Raji (cell line): ENCODE measurements around the gene AMZ1.

Experiments used
- POLR2A ChIP-seq: IDR thresholded peaks from 2 replicates; pipeline ENCODE4 v1.6.1; 2011; ENCODE audit warnings: low read depth, low read length, control low read depth; ENCODE audit not compliant: insufficient read depth

AMZ1 gene

DNA sequence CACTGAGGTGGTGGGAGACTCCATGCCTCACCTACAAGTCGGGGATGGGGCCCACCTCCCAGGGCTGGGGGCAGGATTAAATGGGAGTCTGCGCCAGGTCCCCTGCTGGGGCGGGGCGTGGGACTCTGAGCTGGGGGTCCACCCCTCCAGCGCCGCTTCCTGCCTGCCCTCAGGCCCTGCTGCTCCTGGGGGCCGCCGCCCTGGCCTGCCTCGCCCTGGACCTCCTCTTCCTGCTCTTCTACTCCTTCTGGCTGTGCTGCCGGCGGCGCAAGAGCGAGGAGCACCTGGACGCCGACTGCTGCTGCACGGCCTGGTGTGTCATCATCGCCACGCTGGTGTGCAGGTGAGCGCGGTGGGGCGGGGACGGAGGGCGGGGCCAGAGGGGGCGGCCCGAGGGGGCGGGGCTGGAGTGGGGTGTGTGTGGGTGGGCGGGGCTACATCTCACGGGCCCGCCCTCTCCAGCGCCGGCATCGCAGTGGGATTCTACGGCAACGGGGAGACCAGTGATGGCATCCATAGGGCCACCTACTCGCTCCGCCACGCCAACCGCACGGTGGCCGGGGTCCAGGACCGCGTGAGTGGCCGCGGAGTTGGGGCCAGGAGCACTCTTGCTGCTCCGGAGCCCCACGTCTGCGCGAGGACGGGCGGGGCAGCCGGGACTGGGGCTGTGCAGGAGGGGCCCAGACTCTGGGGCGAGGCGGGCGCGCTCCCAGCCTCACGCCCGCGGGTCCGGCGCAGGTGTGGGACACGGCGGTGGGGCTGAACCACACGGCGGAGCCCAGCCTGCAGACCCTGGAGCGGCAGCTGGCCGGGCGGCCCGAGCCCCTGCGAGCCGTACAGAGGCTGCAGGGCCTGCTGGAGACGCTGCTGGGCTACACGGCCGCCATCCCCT, 41.1 kb upstream of the AMZ1 start:
- no peak for TF ChIP-seq POLR2A

DNA sequence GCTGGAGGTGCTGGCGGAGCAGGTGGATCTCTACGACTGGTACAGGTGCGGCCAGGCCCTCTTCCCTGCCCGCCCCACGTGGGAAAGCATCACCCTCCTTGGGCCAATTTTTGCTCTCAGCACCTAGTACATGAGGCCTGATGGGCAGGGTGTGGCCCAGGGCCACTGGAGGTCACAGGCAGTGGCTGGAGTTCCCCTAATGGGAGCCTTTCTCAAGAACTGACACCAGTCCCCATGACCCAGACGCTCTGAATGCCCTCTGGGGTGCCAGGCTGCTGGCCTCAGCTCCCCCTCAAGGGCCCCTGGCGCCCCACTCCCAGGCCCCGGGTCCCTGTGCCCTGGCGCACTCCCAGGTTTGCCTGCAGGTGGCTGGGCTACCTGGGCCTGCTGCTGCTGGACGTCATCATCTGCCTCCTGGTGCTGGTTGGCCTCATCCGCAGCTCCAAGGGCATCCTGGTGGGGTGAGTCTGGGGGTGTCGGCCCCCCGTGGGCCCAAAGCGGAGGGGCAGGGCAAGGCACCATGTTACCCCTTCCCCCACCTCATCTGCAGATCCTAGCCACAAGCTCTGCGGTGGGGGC, 40.3 kb upstream of the AMZ1 start:
- no peak for TF ChIP-seq POLR2A

- TF ChIP-seq POLR2A, result no peak
Measured at GRCh38 chr7:2649139-2649838, 38.7 kb upstream of the AMZ1 start.

DNA sequence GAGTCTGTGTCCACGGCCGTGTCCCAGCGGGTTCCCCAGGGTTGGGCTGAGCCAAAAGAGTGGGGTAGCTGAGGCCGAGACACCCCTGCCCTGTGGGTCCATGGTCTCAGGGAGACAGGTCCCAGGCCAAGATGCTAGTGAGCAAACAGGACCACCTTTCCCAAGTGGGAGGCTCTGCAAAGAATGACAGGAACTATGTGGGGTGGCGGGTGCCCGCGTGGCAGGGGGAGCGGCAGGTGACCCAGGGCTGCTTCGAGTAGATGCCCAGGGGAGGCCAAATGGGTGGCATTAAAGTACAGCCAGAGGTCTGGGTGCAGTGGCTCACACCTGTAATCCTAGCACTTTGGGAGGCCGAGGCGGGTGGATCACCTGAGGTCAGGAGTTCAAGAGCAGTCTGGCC, 38.0 kb upstream of the AMZ1 start:
- TF ChIP-seq POLR2A, result no peak

DNA sequence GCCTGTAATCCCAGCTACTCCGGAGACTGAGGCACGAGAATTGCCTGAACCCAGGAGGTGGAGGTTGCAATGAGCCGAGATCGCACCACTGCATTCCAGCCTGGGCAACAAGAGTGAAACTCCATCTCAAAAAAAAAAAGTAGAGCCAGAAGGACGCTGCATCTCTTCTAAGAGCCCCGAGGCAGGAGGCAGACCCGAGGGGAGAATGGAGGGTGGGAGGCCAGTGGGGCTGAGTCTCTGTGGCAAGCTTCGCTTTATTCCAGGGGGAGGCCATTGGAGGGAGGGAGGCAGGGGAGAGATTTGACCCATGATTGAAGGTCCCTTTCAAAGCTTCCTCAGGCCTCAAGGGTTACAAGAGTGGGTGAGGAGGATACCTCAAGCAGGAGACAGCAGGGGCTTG, 37.6 kb upstream of the AMZ1 start:
- TF ChIP-seq POLR2A, result no peak

- no peak for TF ChIP-seq POLR2A
Measured at GRCh38 chr7:2651336-2651735, 36.7 kb upstream of the AMZ1 start.

GRCh38 chr7:2651847-2652735, 35.9 kb upstream of the AMZ1 start:
- no peak for TF ChIP-seq POLR2A

DNA sequence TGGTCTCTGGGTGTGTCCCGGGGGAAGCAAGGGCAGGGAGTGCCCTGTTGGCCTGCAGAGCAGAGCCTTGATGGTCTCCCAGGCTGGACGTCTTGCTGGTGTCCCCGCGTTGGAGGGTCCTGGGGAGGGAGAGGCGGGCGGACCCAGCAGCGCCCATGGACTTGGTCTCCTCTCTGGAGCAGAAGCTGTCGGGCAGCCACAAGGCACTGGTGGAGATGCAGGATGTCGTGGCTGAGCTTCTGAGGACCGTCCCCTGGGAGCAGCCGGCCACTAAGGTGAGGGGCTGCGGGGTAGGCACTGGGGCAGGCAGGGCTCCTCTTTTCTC, 35.3 kb upstream of the AMZ1 start:
- TF ChIP-seq POLR2A, result no peak

GRCh38 chr7:2654059-2654458, 33.9 kb upstream of the AMZ1 start:
- no peak for TF ChIP-seq POLR2A

DNA sequence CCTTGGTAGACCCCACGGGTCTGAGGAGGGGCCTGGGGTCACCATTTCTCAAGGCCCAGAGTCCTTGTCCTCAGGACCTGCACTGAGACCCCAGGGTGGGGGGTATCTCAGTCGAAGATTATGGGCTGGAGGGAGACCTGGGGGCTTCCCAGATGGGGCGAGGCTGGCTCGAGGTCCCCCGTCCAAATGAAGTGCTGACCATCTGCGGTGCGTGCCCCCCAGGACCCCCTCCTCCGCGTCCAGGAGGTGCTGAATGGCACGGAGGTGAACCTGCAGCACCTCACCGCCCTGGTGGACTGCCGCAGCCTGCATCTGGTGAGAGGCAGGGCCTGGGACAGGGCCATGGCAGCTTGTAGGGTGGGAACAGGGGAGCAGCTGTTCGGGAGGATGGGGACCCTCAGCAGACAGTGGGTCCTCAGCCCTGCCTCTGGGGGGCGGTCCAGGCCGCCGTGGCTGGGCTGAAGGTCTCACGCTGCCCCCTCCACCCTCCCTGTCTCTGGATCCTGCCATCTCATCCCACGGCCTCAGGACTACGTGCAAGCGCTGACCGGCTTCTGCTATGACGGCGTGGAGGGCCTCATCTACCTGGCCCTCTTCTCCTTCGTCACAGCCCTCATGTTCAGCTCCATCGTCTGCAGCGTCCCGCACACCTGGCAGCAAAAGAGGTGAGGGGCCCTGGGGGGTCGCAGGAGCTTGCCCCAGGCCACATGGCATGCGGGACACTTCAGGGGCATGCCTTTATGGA, 32.0 kb upstream of the AMZ1 start:
- no peak for TF ChIP-seq POLR2A

DNA sequence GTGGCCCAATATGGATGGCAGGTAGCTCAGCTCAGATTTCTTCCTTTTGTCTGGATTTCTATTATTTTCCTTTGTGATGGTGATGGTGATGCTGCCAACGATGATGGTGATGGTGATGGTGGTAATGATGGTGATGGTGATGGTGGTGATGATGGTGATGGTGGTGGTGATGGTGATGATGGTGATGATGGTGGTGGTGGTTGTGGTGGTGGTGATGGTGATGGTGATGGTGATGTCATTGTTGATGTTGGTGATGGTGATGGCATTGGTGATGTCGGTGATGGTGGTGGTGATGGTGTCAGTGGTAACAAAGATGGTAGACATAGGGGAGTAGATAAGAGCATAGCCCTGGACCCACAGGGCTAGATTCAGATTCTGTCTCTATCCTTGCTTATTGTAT, 30.8 kb upstream of the AMZ1 start:
- TF ChIP-seq POLR2A, result no peak

- no peak for TF ChIP-seq POLR2A
Measured at GRCh38 chr7:2657920-2658671, 29.9 kb upstream of the AMZ1 start.

- no peak for TF ChIP-seq POLR2A
Measured at GRCh38 chr7:2658941-2659340, 29.1 kb upstream of the AMZ1 start.
